Stimulated activated CD8-positive, alpha-beta memory T cell treated with anti-CD3 and anti-CD28 coated beads, Interleukin-4, amount 100 ng/mL, for 4 hours (primary cell): ENCODE data around the gene SIX5.
"Not testable (repeated sequence)": the region's sequence is repeated elsewhere in the genome, so short reads cannot be mapped to it uniquely, and the experiment has no call there.

Source experiments
- DNase-seq, 2 donors: peaks; one replicate each; pipeline ENCODE4 v3.0.0-alpha.2; 2020; ENCODE audit warnings: low read depth in 2 of 2, low spot score in 1 of 2

Gene SIX5

DNA sequence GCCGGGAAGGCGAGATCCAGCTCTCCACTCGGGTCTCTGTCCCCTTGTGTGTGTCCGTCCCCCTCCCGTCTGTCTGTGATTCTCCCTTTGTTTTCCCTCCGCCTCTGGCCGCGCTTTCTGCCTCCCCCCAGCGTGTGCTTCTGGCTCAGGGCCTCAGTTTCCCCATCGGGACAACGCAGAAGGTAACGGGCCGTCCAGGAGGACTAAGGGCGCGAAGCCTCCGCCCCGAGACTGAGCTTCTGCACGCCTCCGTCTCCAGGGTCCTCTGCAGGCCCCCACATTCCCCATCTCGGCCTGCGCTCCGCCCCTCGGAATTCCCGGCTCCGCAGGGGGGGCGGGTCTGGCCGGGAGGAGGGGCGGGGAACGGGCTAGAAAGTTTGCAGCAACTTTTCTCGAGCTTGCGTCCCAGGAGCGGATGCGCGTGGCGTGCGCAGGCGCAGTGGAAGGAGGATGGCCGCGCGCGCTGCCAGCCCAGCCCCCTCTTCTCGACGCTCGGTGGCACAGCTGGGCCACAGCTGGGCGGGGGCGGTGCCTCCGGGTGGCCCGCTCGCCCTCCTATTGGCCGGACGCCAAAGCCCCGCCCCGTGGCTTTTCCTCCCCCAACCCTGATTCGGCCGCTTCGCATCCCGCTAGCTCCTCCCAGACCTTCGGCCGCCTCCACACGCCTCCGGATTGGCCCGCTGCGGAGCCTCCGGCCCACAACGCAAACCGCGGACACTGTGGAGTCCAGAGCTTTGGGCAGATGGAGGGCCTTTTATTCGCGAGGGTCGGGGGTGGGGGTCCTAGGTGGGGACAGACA, at the start of gene SIX5:
TSS of gene SIX5 (minus strand) at position 269 of the 799 bp plus-strand sequence. CDS start 408 bp downstream, outside the sequence.
- peak; percentile 77 to 86 for DNase-seq

DNA sequence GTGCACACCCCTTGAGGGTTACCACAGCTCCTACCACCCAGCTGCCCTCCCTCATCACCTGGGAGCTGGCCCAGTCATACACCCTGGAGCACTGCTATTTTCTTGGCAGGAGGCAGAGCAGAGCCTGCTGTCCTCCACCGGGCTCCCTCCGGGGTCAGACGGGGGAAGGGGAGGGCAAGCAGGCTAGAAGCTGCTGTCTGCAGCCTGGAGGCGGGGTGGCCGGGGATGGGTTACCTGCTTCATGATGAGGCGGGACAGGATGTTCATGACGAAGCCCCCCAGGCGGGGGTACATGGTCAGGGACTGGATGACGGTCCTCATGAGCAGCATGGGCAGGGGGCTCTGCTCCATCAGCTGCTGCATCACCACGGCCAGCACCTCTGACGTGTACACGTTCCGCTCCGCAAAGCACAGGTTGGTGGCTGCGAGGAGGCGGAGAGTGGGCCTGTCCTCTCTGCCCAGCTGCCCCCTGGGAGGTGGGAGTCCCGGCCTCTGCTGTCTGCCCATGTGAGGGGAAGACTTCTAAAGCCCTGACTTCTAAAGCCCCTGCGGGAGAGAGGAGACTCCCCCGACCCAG, 48.8 kb upstream of the SIX5 start:
- DNase-seq = no peak

DNA sequence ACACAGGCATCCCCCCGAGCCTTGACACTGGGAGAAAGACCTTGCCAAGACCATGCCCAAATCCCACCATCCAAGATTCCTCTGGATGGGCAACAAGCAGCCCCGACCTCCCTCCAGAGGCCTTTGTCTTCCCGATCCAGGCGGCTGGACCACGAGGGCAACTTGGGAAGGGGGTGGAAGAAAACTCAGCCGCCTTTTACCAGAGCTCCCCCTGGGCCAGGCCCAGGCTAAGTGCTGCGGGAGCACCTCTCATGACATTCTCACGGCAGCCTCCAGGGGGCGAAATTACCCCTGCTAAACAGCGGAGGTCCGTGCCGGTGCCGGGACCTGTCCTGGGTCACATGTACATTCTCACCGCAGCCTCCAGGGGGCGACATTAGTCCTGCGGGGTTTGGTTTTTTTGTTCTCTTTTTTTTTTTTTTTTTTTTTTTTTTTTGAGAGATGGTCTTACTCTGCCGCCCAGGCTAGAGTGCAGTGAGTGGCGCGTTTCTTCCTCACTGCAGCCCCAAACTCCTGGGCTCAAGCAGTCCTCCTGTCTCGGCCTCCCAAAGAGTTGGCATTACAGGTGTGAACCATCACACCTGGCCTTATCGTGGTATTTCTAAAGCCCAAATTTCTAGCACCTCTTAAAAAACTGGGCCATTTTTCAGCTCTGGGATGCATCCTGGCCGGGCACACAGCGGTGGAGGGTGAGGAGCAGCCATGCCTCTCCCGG, 48.1 kb upstream of the SIX5 start:
- peak; percentile 88 to 96 for DNase-seq

DNA sequence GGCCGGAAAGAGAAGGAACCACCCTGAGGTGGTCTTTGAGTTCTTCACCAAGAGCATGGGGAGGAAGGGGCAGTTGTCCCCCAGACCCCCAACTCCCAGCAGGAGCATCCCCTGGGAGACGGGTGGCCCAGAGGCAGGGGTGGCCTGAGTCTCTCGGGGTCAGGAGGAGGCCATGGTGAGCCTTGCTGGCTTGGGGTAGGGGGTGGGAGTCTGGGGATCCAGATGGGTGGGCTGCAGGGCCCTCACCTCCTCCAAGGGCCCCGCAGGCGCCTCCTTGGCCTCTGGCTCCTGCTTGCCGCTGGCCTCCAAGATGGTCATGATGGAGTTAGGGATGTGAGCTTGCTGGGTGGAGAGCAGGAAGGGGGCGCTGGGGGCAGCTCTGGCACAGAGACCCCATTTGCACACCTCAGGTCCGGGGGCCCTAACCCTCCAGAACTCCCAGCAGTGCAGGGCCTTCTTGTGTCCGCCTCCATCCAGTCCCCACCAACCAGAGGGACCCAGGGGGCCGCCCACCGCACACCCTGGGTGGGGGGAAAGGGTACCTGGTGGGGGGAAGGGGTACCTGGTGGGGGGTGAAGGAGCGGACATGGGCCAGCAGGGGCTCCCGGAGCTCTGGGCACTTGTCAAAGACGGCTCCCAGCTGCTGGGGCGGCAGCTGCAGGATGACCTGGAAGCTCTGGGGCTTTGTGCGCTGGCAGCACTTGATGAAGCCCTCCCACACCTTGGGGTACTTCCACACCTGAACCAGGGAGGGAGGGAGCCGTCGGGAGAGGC, 47.4 kb upstream of the SIX5 start:
- DNase-seq = no peak

DNA sequence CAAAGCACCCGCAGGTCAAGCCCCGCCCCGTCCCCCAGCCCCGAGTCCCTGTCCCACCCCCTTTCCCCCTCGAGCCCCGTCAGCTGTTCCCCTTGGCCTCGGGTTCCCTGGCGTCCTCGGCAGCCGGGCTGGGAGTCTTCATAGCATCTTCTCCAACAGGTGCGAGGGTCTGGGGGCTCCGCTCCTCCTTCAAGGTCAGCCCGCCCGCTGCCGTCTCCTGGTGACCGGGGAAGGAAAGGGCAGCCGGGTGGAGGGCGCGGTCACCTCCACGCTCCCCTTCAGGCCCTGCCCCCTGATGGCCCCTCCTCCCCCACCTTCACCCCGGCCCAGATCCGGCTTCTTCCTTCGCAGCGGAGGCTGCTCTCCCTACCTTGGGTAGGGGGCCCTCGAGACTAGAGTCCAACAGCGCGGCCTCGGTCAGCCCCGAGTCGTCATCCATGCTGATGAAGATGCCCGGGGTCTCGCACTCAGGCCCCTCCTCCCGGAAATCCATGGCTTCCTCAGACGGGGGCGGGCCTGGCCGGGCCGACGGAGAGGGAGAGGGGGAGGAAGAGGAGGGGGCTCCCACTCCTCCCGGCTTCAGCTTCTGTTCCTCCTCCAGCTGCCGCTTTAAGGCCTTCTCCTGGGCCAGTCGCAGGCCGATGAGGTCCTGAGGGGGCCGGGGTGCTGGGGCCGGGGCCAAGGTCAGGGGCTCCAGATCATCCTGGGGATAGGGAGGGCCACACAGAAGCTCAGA, 46.6 kb upstream of the SIX5 start:
- DNase-seq = no peak

DNA sequence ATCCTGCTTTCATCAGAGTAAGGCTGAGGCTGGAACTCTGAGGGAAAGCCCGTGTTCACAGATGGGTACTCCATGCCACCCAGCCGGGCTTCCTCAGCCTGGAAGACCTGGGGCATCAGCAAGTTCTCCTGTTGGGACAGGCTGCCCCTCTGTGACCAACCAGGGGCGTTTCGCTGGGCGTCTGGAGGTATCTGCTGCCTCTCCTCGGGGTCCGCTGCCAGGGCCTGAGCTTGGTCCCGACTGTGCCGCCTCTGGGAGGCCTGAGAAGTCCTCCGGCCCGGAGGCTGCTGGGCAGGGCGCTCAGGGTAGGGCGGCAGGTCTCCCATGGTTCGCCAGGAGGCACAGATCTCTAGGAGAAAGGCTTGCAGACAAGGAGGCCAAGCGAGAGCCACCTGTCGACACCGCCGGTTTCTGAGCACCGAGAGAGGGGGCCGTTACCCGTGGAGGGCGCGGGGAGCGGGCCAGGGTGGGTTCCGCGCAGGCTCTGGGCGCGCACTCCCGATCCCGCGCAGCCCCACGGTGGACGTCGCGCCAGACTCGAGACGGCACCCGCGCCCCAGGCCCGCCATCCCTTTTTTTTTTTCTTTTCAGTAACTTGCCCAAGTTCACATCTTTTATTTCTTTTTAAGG, 45.9 kb upstream of the SIX5 start, which contains the start of gene RSPH6A:
TSS of gene RSPH6A (minus strand) at position 458 of the 630 bp plus-strand sequence. CDS start at position 326, 132 bp downstream.
- DNase-seq = no peak

DNA sequence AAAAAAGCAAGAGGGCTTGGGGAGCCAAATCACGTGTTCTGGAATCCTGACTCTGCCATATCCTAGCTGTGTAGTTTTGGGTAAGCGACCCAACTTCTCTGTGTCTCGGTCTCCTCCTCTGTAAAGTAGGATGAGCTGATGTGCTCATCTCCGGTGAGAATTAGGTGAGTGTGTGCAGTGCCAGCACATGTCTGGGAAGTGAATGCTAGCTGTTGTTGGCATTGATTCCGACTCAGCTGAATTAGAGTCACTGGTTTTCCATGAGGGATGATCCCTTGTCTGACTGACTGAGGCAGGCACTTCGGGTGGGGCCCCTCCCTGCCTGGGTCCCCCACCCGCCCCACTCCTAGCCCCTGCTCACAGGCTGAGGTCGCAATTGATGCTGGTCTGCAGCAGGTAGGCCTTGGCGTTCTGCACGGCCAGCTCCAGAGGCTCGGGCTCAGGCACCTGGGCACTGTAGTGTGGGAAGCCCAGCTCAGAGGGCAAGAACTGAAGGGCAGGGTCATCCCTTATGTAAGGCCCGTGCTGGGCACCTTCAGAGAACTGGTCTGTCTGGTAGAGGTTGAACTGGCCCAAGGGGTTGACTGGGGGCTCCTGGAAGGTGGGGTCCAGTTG, 45.2 kb upstream of the SIX5 start:
- no peak for DNase-seq

DNA sequence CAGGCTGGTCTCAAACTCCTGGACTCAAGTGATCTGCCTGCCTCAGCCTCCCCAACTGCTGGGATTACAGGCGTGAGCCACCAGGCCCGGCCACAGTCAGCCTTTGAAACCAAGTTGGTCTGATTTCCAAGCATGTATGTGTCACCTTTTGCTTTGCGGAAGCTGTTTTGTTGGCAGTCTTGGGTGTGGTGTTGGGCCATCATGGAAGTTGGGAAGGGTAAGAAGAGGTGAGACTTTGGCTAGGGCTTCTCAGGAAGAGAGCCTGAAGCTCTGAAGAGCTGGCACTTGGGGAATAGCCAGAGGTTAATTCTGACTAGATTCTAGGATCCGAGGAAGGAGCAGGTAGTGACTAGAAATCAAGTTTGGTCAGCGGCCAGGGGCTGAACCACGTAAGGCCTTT, 43.2 kb upstream of the SIX5 start:
- no peak for DNase-seq

DNA sequence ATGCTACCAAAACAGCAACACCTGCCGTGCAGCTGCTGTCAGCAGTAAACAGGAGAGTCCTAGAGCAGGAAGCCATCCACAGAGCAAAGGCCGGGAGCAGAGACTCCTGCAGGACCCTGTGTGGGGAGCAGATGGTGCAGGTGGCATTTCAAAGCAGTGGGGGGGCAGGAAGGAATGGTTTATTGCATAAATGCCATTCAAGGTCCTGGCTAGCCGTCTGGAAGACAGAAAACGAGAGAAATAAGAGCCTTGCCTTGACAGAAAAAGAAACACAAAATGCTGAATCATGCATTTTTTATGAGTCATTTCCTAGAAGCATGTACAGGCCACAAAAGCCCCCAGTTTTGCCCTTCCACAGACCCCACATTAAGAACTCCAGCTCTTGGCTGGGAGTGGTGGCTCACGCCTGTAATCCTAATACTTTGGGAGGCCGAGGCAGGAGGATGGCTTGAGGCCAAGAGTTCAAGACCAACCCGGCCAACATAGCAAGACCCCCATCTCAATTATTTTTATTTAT, 40.6 kb upstream of the SIX5 start:
- DNase-seq = no peak

- no peak for DNase-seq
These were observed 36.7 kb upstream of the SIX5 start for GRCh38 chr19:45805719-45806118.

- no peak for DNase-seq
These were observed 35.8 kb upstream of the SIX5 start for GRCh38 chr19:45804959-45805230.

GRCh38 chr19:45804140-45804958, 35.3 kb upstream of the SIX5 start:
- no peak for DNase-seq

DNA sequence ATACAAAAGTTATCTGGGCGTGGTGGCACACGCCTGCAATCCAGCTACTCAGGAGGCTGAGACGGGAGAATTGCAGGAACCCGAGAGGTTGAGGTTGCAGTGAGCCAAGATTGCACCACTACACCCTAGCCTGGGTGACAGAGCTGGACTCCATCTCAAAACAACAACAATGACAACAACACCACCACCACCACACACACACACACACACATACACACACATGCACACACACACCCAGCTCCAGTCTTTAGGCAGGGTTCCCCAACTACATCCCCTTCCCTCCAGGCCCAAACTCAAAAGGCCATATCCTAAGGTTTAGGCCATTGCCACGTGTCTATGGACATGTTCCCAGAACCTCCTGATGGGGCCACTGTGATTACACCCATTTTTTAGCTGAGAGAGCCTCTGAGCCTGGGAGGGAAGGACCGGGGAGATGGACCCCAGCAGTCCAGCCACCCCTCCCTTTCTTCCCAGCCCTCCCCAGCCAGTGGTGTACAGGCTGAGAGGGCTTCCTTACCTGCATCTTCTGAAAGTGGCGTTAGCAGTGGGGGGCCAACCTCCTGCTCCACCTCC, 32.6 kb upstream of the SIX5 start:
- DNase-seq = no peak

DNA sequence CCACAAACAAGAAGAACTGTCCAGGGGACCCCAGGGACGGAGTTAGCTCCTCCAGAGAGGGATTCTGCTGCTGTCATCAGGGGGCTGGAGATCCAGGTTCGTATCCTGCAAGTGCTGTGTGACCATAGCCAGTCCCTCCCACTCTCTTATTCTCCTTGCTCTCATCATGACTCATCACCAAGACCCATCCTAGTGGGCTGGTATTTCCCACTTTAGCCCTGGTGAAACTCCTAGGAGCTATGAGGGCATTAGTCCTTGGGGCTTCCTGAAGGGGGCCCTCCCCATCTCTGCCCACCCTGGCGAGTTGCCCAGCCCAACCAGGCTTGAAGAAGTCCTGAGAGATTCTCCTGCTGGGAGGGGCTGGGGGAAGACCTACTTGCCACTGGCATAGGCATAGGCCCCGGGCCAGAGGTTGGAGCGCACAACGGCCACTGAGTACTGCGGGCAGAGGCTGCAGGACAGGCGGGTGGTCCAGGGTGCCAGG, 31.1 kb upstream of the SIX5 start:
- DNase-seq = no peak

GRCh38 chr19:45799541-45799940, 30.5 kb upstream of the SIX5 start:
- not testable (repeated sequence) for DNase-seq

GRCh38 chr19:45798995-45799517, 30.0 kb upstream of the SIX5 start:
- peak; percentile 34 to 40 for DNase-seq

DNA sequence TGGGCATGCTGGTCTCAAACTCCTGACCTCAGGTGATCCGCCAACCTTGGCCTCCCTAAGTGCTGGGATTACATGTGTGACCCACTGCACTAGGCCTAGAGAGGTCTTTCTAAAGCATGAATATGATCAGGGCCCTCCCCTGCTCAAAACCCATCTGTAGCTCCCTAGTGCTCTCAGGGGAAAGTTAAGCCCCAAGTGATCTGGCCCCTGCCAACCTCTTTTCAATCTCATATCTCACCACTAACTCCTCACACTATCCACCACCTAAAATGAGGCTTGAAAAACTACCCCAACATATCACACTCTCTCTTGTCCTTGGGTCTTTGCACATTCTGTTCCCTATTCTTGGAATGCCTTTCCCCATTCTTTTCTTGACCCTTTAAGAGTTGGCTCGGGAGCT, 25.6 kb upstream of the SIX5 start:
- DNase-seq = no peak

- no peak for DNase-seq
These were observed 24.8 kb upstream of the SIX5 start for GRCh38 chr19:45793876-45794275.
